ENCODE measurements around the gene MAD1L1. TPM values are rescaled to one million over a fixed set of nuclear protein-coding genes. Genes with fewer than 3 reads are reported as not detected.

Gene MAD1L1
- total RNA-seq, 2 donors from 2014 or later = 18.9 to 24.9 TPM

- DNase-seq (no peak), ATAC-seq (no peak)
- intact Hi-C loops (cut with DNase I) = no loop called here
Observed at GRCh38 chr7:1809601-1810258, 423.0 kb downstream of the MAD1L1 start.

GRCh38 chr7:1809070-1809469 is 423.7 kb downstream of the MAD1L1 start:
- ATAC-seq (no peak), DNase-seq (no peak)
- intact Hi-C loops (cut with DNase I) = no loop called here

GRCh38 chr7:1807821-1808600 is 424.7 kb downstream of the MAD1L1 start:
- ATAC-seq = no peak
- DNase-seq = no peak
- intact Hi-C loops (cut with DNase I) = no loop called here

GRCh38 chr7:1806354-1806753 is 426.4 kb downstream of the MAD1L1 start:
- DNase-seq (no peak), ATAC-seq (no peak)
- intact Hi-C loops (cut with DNase I) = no loop called here

- intact Hi-C loops (cut with DNase I) = no loop called here
- ATAC-seq (no peak), DNase-seq (no peak)
Observed at GRCh38 chr7:1804310-1804709, 428.4 kb downstream of the MAD1L1 start.

GRCh38 chr7:1802899-1803298 is 429.8 kb downstream of the MAD1L1 start:
- intact Hi-C loops (cut with DNase I) = no loop called here
- DNase-seq = no peak
- no peak for ATAC-seq

GRCh38 chr7:1800902-1801301 is 431.8 kb downstream of the MAD1L1 start:
- intact Hi-C loops (cut with DNase I) = no loop called here

GRCh38 chr7:1798191-1798590 is 434.6 kb downstream of the MAD1L1 start:
- DNase-seq (no peak), ATAC-seq (no peak)
- intact Hi-C loops (cut with DNase I) = no loop called here

More at GRCh38 chr7:1800902-1801301, 431.8 kb downstream of the MAD1L1 start:
- no peak for DNase-seq
- no peak for ATAC-seq

- no peak for DNase-seq
- no peak for ATAC-seq
- intact Hi-C loops (cut with DNase I) = no loop called here
Observed at GRCh38 chr7:1794888-1795542, 437.7 kb downstream of the MAD1L1 start.

- DNase-seq (no peak), ATAC-seq (no peak)
- intact Hi-C loops (cut with DNase I) = no loop called here
Observed at GRCh38 chr7:1787681-1788235, 445.0 kb downstream of the MAD1L1 start.

- ATAC-seq (no peak), DNase-seq (no peak)
- intact Hi-C loops (cut with DNase I) = no loop called here
Observed at GRCh38 chr7:1787241-1787640, 445.5 kb downstream of the MAD1L1 start.

- no peak for ATAC-seq
- intact Hi-C loops (cut with DNase I) = no loop called here
Observed at GRCh38 chr7:1785839-1786238, 446.9 kb downstream of the MAD1L1 start.

GRCh38 chr7:1781369-1781768 is 451.4 kb downstream of the MAD1L1 start:
- no peak for ATAC-seq
- no peak for DNase-seq
- intact Hi-C loops (cut with DNase I) = no loop called here

More at GRCh38 chr7:1785839-1786238, 446.9 kb downstream of the MAD1L1 start:
- no peak for DNase-seq

GRCh38 chr7:1779445-1779844 is 453.3 kb downstream of the MAD1L1 start:
- ATAC-seq (no peak), DNase-seq (no peak)
- intact Hi-C loops (cut with DNase I) = no loop called here

GRCh38 chr7:1777122-1777521 is 455.6 kb downstream of the MAD1L1 start:
- no peak for ATAC-seq
- intact Hi-C loops (cut with DNase I) = no loop called here
- DNase-seq = no peak

- intact Hi-C loops (cut with DNase I) = no loop called here
- DNase-seq = no peak
- no peak for ATAC-seq
Observed at GRCh38 chr7:1775389-1775788, 457.4 kb downstream of the MAD1L1 start.

GRCh38 chr7:1770331-1770730 is 462.4 kb downstream of the MAD1L1 start:
- DNase-seq = no peak
- no peak for ATAC-seq
- intact Hi-C loops (cut with DNase I) = no loop called here

- DNase-seq (no peak), ATAC-seq (no peak)
- intact Hi-C loops (cut with DNase I) = no loop called here
Observed at GRCh38 chr7:1769286-1770200, 463.2 kb downstream of the MAD1L1 start.

GRCh38 chr7:1768832-1769231 is 463.9 kb downstream of the MAD1L1 start:
- ATAC-seq (no peak), DNase-seq (no peak)
- intact Hi-C loops (cut with DNase I) = no loop called here
